GM18507 (cell line): ENCODE results near the gene KAT2A.

Experiments
- DNase-seq: peaks from one replicate; pipeline ENCODE4 v3.0.0; 2011; ENCODE audit warnings: low read depth; ENCODE audit not compliant: insufficient read length; ENCODE audit errors: extremely low spot score
- FAIRE-seq: peaks from 2 replicates; lab custom pipeline; 2011; peaks lifted over from hg19 to GRCh38; lab: Jason Lieb, UNC

The KAT2A gene

DNA sequence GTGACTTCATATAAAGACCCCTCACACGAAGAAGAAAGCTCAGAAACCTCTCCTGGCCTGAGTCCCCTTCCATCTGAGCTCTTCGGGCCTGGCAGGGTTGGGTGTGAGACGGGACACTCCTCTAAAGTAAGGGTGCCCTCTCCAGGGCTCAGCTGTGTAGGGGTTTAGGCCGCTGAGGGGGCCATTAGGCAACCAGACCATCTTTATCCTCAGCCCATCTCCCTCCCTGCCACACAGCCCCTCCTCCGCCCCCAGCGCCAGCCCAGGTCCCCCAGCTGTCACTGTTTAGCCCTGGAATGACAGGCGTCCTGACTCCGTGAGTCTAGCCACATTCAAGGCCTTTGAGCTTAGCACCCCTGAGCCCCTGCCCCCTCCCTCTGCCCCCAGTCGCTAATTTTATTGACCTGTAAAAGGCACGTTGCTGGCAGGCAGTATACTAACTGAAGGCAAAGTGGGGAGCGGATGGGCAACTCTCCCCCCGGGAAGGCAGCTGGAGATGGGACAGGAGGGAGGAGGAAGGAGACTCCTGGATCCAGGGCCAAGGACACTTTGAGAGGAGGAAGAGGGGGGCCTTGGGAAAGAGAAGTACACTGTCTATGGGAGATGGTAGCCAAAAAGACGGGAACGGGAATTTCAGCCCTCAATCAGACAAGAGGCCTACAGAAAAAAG lies 22.3 kb downstream of the KAT2A start:
- FAIRE-seq: no peak
- no peak for DNase-seq

DNA sequence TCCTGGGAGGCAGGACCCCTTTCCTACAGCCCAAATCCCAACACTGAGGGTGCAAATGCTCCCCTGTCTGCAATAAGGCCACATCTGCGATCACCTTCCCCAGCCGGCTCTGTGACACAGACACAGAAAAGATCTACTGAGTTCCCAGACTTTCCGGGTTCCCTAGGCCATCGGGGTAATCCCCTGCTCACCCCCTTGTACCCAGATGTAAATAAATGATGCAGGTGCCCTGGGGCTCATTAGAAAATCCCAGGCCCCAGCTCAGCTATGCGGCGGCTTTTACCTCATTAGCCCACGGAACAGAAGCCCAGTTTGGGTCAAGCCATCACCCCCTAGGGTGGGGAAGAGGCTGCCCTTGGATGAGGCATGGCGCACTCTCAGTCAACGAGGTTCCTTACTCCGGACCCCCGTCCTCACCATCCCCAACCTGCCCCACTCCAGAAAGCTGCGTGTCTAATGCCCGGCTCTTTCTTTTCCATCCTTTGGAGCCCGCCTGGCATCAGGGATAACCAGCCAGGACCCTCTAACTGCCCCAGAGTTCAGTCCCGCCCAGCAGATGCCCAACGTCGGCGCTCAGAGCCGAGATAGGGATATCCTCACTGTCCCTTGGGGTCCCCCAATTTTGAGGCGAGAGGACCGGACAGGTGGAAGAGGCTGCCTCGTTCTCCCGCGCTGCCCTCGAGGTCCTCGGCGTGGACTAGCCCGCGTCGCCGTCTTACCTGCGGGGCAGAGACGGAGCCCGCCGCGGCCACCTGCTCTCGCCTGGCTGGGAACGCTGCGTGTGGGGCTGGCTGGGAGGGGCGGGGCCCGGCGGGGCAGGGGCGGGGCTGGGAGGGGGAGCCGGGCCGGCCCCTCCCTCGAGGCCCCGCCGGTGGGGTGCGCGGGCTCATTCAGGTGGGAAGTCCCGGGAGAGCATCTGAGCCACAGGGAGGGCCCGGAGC lies 23.2 kb downstream of the KAT2A start, which contains the start of gene ZNF385C:
TSS of gene ZNF385C (minus strand) at position 783 of the 941 bp plus-strand sequence. CDS start 35,417 bp downstream, outside the sequence.
- FAIRE-seq (no peak), DNase-seq (no peak)

DNA sequence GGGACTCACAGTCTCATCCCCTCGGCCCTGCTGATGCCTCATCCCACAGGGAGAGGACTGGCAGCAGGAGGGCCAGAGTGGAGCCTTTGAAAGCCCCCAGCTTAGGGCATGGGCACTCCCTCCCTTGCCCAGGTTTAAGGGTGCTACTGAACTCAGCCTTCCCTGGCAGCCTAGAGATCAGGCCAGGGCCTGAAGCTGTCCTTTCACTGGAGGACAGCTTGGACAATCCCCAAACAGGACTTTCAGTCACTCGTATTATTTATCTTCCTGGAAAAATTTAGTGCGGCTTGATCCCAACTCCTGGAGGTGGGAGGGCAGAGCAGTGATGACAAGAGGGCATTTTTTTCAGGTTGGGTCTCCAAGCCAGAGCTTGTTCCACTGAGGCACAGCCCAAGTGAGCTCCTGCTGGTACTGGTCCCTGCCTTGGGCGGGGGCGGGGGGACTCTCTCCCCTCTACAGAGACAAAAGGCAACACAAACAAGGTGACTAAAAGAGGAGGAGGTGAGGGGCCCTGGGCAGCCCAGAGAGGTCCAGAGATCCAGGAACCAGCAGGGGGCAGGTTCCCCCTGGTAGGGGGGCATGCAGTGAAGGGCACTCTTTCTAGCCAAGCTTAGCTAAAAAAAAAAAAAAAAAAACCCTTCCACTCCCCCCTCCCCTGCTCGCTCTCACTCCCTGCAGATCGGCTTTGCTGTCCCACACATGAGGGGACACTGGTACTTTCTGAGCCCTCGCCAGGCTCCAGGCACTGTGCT lies 24.6 kb downstream of the KAT2A start:
- FAIRE-seq (no peak), DNase-seq (no peak)

DNA sequence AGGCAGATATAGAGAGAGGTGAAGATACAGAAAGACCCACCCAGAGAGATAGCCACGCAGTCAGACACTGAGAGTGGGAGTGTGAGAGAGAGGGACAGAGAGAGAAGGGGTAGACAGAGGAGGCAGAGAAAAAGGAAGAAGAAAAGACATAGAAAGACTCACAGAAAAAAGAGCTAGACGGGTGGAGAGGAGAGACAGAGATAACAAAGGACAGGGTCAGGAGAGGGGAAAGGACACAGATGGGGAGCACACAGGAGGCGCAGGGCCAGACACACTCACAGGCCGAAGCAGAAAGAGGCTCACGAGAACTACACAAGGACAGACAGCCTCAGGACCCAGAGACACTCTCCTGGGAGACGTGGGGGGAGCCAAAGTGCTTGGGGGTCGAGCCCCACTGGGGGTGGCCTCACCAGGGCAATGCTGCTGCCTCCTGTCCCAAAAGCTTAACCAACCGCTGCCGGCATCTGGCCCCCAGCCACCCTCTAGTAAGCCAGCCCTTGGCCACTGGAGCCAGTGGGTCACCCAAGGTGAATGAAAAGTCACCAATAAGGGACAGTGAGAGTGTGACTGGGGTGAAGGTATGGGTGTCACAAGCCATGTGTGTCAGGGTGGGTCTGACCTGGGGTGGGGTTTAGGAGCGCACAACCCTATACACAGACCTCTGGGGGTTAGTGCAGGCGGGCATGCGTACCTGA lies 26.6 kb downstream of the KAT2A start:
- no peak for FAIRE-seq
- no peak for DNase-seq

DNA sequence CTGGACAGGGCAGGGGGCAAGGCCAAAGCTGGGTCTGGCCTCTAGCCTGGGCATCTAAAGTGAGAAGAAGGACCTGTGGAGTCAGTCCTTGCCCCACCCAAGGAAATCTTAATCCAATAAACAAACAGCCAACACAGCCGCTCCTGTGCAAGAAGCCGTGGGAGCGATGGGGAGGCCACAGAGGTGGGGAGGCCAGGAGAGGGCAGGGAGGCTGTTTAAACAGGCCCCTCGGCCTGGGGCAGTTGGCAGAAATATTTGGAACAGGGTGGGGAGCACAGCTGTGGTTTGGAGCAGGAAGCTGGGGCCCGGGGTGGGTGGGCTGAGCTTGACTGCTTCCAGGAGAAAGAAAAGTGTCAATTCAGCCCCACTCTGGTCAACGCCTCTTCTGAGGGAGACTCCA lies 28.2 kb downstream of the KAT2A start:
- FAIRE-seq: no peak
- no peak for DNase-seq

DNA sequence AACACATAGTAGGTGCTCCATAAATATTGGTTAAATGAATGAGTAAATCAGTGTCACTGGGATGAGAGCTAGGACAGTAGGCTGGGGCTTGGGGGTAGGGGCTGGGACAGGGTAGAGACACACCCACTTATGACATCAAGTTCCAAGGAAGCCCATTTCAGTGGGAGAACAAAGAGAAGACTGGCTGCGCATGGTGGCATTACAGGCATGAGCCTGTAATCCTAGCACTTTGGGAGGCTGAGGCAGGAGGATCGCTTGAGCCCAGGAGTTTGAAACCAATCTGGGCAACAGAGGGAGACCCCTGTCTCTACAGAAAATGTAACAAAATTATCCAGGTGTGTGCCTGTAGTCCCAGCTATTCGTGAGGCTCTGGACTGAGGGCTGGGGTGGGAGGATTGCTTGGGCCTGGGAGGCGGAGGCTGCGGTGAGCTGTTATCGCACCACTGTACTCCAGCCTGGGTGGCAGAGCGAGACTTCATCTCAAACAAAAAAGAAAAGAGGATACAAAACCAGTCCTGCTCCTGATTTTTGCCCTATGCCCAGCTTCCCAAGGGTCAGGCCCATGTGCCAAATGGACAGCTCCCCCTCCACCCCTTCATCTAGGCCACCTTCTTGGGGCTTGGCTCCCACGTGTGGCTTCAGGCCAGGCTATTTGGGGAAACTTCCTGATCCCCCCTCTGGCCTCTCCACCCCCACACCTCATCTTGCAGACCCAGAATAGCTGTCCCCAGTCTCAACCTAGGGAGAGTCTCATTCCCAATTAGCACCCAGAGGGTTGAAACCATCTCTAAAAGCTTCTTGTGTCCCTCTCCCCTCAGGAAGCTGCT lies 30.0 kb downstream of the KAT2A start:
- FAIRE-seq: no peak

DNA sequence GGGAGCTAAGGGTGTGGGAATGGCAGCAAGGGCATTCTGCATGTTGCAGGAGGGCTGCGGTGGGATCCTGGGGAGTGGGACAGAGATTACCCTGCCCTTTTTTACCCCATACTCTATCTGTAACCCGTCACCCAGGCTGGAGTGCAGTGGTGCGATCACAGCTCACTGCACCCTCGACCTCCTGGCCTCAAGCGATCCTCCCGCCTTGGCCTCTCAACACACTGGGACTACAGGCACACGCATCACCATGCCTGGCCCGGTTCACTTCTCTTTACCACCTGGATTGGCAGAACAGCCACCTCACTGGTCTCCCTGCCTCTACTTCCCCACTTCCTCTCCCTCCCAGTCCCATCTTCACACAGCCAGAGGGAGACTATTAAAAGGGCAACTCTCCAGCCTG lies 32.4 kb downstream of the KAT2A start:
- DNase-seq: no peak
- FAIRE-seq: no peak

More for the DNA sequence above, 30.0 kb downstream of the KAT2A start:
- no peak for DNase-seq

DNA sequence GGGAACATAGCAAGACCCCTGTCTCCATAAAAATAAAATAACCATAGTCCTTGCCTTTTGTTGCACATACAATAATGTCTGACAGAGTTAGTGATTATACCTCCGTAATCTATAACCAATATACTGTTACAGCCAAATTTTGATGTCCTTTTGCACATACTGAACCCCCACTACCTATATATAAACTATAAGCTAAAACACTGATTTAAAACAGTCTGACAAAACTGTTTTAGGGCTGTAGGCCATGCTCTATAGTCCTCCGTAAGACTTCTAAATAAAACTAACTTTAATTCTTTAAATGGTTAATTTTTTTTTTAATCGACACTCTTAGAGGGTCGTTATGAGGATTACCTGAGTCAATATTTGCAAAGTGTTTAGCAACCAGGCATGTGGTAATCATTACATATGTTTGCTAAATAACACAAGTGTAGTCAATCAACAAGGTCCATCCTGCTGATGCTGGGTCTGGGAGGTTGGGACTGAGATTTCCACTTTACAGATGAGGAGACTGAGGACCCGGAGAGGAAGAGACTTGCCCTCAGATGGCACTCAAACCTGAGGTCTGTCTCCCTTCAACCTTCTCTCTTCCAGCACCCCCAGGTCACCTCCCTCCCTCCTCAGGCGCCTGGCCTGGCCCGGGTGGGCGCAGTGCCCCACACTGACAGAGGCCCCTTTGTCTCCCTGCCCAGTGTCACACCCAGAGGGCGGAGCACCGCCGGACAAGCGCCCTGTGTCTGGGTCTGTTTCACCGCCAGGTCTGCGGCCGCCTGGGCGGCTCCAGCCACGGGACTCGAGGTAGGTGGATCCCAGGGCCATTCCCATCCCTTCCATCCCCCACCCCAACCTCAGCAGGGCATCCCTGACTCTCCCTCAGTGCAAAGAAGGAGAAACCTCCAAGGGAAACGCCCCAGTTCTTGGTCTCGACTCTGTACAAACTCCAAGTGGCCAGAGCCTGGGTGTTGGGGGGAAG lies 33.1 kb downstream of the KAT2A start:
- DNase-seq (no peak), FAIRE-seq (no peak)

DNA sequence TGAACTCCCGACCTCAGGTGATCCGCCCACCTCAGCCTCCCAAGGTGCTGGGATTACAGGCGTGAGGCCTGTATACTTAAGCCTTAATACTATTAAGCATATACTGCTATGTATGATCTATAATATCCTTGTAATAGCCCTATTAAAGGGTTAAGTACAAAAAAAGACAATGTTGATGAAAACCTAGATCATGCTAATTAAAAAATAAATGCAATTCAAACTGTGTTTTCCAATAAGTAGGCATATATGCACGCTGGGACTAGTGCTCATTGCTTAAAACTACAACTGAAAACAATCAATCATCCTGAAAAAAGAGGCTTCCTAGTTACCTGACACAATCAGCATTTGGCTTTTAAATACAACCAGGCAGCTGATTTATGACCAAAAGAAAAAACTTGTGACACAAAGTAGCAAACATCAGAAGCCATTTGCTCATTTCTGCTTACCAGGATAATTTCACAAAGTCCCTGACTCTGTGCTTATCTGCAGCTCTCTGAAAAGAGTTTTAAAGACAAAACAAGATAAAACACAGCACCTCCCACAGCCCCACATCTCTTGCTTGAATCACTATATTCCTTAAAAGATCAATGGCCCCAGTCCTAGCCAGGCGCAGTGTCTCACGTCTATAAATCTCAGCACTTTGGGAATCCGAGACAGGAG lies 34.0 kb downstream of the KAT2A start:
- FAIRE-seq: no peak
- DNase-seq: no peak

DNA sequence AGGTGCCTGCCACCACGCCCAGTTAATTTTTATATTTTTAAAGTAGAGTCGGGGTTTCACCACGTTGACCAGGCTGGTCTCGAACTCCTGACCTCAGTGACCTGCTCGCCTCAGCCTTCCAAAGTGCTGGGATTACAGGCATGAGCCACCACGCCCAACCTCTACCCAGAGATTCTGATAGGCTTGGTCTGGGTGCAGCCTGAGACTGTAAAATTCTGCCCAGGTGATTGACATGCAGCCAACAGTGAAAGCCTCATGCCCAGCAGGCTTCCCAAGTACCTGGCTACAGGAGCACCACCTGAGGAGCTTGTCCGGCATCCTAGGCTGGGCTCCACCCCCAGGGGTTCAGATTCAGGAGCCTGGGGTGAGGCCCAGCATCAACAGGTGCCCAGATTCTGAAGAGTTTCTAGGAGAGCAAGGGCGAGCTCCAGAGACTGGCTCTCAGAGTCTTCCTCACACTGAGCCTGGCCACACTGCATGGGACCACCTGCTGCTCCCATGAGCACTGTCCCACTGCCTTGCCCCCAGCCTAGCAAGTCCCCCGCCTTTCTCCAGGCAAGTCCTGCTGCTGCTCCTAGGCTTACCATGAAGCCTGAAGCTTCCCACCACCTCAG lies 39.5 kb downstream of the KAT2A start:
- no peak for FAIRE-seq
- no peak for DNase-seq

DNA sequence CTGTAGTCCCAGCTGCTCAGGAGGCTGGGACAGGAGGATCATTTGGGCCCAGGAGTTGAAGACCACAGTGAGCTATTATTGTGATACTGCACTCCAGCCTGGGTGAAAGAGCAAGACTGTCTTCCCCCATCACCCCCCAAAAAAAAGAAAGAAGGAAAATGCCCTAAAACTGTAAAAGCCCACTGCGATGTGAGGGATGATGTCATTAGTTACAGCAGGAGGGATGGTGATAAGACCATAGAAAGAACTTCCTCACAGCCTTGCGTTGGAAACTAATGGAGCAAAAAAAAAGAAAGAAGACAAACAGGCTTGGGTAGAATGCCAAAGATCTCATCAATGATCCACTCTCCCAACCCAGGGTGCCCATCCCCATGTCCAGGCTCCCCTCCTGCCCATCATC lies 41.6 kb downstream of the KAT2A start:
- DNase-seq: no peak
- FAIRE-seq: no peak

DNA sequence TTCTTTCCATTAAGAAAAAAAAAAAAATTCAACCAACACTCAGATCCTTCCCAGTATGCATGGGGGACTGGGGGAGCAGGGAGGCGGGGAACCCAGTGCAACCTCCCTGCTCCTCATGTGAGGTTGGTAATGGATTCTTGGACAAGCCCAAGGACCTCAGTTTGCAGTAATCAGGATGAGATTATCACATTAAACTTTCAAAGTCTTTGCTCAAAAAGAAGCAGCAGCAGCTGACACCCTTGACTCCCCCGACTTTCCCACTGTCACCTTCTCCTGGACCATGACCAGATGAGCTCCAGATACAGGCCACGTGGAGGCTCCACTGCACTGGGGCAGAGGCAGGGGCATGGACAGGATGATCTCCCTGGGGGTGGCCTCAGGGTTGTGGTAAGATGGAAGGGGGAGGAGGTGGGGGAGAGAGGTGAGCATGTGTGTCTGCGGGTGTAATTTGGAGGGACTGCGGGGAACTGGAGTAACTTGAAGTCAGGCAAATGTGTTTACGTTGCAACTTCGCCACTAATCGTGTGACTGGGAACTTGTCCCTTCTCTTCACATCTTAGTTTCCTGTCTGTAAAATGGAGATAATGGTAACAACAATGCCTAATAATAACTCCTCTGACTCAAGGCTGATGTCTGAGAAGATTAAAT lies 42.6 kb downstream of the KAT2A start:
- no peak for DNase-seq
- no peak for FAIRE-seq

DNA sequence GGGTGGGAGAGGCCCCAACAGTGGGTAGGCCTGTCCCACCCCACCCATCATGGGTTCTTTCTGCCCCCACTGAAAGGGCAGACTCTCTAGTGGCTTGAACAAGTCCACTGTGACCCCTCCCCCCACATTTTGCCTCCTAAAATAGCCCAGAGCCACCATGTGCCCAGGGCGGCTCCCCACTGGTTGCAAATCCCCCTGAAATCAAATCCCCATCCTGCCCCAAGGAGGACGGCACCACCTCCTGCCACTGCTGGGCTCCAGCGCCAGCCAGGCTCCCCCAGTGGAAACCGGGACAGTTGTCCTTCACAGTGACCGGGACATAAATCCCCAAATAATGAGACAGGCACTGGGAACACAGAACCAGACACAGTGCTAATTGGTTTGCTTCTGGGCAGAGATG lies 43.4 kb downstream of the KAT2A start:
- DNase-seq: no peak
- no peak for FAIRE-seq

DNA sequence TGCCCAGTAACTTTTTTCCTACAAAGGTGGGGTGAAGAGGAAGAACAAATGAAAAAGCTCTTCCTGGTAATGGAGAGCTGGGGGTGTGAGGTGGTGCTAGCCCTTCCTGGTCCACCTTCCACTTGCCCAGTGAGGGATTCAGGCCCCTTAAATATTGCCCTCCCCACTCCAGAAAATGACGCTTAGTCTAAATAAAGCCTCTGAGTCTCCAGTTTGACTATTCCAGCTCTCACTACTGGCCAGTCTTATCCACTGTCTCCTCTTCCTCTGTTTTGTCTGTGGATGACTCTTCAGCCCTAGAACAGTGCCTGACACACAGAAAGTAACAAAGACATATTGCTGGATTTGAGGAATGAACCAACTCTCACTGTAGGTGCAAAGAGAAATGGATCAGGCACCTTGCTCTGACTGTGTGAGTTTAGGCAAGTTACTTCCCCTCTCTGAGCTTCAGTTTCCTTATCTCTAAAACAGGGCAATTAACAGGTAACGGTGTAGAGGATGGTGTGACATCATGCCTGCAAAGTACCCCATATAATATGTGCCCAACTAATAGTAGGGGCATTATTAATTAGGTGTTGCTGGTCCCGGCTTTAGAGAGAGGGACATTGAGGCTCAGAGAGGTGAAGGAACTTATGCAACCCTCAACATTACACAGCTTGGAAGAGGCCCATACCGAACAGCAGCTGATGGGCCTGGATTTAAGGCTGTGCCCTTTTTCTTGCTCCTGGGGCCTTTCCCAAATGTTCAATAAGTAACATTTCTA lies 44.2 kb downstream of the KAT2A start:
- FAIRE-seq (no peak), DNase-seq (no peak)

DNA sequence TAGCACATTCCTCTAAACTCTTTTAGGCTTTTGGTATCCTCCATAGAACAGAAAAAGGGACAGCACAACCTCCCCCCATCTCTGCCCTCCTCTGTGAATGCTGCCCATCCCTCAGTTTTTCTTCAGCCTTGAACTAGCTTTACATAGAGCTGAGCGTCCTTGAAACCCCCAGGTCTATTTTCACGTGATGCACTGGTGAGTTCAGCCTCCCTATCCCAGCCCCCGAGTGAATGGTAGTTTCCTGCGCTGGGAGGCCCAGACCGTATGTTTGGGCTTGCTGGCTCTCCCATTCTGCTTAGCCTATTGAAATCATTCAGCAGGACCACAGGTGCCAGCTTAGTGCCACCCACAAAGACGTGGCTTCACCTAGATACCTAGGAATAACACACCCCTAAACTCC lies 45.4 kb downstream of the KAT2A start:
- no peak for FAIRE-seq

More for the DNA sequence above, 45.4 kb downstream of the KAT2A start:
- DNase-seq: no peak
